Calu3 (cell line): Measurements from ENCODE around the gene FBXL7. TPM values are rescaled to one million over a fixed set of nuclear protein-coding genes. Genes with fewer than 3 reads are reported as not detected.

ENCODE experiments used
- BruUV-seq: library from RNA; stranded (reverse); fragments of 400-500 nt; replicated peaks from 2 replicates; lab custom pipeline; 2021; lab: Mats Ljungman, UMichigan
- CTCF ChIA-PET: fragments of 300-600 bp; sonication (Branson Sonifier 250); formaldehyde crosslinking; loops from one replicate; lab custom pipeline; 2022; ENCODE audit warnings: antibody characterized with exemption; lab: Charles Lee
- DNase-seq: peaks from one replicate; pipeline ENCODE4 v3.0.0; 2022
- H3K27ac Mint-ChIP-seq: one replicate; pipeline ENCODE4 v1.8.0; 2022; ENCODE audit warnings: mixed read lengths; ENCODE audit not compliant: unreplicated experiment
- H3K27me3 Mint-ChIP-seq: one replicate; pipeline ENCODE4 v1.8.0; 2022; ENCODE audit warnings: mixed read lengths; ENCODE audit not compliant: unreplicated experiment
- H3K36me3 Mint-ChIP-seq: one replicate; pipeline ENCODE4 v1.8.0; 2022; ENCODE audit warnings: mild to moderate bottlenecking, moderate library complexity, mixed read lengths; ENCODE audit not compliant: insufficient read depth, unreplicated experiment
- H3K4me1 Mint-ChIP-seq: one replicate; pipeline ENCODE4 v1.8.0; 2022; ENCODE audit warnings: mild to moderate bottlenecking, low read depth, mixed read lengths; ENCODE audit not compliant: unreplicated experiment
- H3K4me3 Mint-ChIP-seq: one replicate; pipeline ENCODE4 v1.8.0; 2022; ENCODE audit warnings: mild to moderate bottlenecking, low read depth, moderate library complexity, mixed read lengths; ENCODE audit not compliant: unreplicated experiment
- H3K9me3 Mint-ChIP-seq: one replicate; pipeline ENCODE4 v1.8.0; 2022; ENCODE audit warnings: low read depth, mixed read lengths; ENCODE audit not compliant: unreplicated experiment
- intact Hi-C: fragments of 100-400 bp; cut with micrococcal nuclease; formaldehyde crosslinking; loops from one replicate; pipeline ENCODE4 v1.10.0; 2022; ENCODE audit not compliant: unreplicated experiment
- total RNA-seq: library from RNA; stranded (reverse); gene quantifications from 2 replicates; pipeline ENCODE4 v1.2.3, GENCODE V29; 2022
- TF ChIP-seq, protein P1 (sequence below): fragments of 200-600 bp; IDR thresholded peaks from one replicate; pipeline ENCODE4 v1.8.0; 2022; ENCODE audit warnings: antibody characterized with exemption; ENCODE audit not compliant: unreplicated experiment

The FBXL7 gene
- total RNA-seq, 1 experiment from 2014 or later, result not detected

DNA sequence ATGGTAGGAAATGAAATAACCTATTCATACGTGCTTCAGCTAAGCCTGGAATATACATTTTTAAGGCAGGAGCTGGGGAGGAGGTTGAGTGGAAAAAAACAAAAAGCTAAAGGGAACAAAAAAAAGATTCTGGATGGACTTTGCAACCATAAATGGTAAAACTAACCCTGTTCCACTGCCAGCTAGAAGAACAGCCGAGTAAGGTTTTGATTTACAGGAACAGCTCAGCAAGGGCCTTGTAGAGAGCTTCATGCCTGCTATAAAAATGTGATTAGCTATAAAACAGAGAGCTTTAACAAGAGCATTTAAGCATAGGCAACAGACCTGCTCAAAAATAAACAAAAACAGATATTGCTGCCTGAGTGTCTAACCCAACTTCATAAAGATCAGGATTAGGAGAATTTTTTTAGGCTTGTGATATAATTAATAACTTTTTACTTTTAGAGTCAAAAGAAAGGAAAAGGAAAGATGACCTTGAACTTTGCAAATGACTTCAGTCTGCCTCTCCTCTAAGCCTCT is 194.8 kb downstream of the FBXL7 start:
- H3K27me3 Mint-ChIP-seq, result no peaks in the 10 kb centered on the region
- H3K36me3 Mint-ChIP-seq, result no peaks in the 10 kb centered on the region
- TF ChIP-seq, protein P1, sequence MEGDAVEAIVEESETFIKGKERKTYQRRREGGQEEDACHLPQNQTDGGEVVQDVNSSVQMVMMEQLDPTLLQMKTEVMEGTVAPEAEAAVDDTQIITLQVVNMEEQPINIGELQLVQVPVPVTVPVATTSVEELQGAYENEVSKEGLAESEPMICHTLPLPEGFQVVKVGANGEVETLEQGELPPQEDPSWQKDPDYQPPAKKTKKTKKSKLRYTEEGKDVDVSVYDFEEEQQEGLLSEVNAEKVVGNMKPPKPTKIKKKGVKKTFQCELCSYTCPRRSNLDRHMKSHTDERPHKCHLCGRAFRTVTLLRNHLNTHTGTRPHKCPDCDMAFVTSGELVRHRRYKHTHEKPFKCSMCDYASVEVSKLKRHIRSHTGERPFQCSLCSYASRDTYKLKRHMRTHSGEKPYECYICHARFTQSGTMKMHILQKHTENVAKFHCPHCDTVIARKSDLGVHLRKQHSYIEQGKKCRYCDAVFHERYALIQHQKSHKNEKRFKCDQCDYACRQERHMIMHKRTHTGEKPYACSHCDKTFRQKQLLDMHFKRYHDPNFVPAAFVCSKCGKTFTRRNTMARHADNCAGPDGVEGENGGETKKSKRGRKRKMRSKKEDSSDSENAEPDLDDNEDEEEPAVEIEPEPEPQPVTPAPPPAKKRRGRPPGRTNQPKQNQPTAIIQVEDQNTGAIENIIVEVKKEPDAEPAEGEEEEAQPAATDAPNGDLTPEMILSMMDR, result no peak
- no peak overlapping the region for H3K4me3 Mint-ChIP-seq
- H3K9me3 Mint-ChIP-seq, result peaks cover 18% of the 10 kb centered on the region
- DNase-seq, result no peak
- intact Hi-C loops, result no loop called here
- no peaks in the 10 kb centered on the region for H3K4me1 Mint-ChIP-seq
- no peak overlapping the region for H3K27ac Mint-ChIP-seq
- no TSS peak for BruUV-seq
- CTCF ChIA-PET, result no interaction called here

DNA sequence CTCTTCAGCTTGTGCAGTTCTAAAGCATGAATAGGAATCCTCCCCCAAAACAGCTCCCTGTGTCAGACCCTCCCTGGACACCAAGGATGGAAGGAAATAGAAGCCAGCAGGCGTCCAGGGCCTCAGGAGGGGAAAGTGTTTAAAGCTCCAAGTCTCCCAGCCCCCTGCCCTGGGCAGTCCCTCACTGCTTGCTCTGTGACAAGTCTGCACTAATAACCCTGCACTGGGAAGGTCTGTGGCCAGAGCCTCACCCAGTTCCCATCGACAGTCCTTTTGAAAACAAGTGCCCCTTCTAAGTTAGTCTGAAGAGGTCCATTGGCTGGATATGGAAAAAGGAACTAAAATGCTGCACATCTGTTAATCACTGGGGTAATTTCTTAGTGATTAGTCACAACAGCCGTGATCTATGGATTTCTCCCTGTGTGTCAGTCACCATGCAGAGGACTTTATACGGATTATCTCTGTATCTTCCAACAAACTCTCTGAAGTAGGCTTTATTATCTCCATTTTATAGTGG is 195.3 kb downstream of the FBXL7 start:
- H3K27me3 Mint-ChIP-seq, result no peaks in the 10 kb centered on the region
- no peaks in the 10 kb centered on the region for H3K4me1 Mint-ChIP-seq
- H3K9me3 Mint-ChIP-seq, result peaks cover 21% of the 10 kb centered on the region
- no peaks in the 10 kb centered on the region for H3K36me3 Mint-ChIP-seq
- H3K27ac Mint-ChIP-seq, result no peak overlapping the region
- intact Hi-C loops, result no loop called here
- TF ChIP-seq, protein P1, result no peak
- no TSS peak for BruUV-seq
- no peak for DNase-seq
- CTCF ChIA-PET, result no interaction called here
- no peak overlapping the region for H3K4me3 Mint-ChIP-seq

DNA sequence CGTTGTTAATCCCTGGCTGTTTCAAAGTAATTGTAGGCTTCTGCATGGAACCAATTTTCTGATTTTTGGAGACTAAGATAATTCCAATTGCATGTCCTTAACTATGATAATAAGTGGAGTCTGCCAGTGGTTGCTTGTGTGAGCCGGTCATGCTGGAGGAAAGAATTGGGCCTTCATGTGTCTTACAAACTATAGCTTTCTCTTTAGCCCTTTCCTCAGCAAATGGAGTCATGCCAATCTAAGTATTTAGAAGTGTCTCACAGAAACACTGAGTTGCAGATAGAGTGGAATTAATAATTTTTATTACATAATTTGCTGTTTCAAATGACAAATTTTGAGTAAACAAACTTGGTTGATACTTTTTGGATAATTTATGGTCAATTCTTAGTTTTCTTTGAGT is 200.4 kb downstream of the FBXL7 start:
- intact Hi-C loops, result no loop called here
- Mint-ChIP-seq H3K4me3 (no peak overlapping the region), H3K4me1 (no peaks in the 10 kb centered on the region), H3K27ac (no peak overlapping the region), H3K9me3 (peaks cover 11% of the 10 kb centered on the region), H3K27me3 (no peaks in the 10 kb centered on the region), H3K36me3 (no peaks in the 10 kb centered on the region)
- BruUV-seq, result no TSS peak
- TF ChIP-seq, protein P1, result no peak
- CTCF ChIA-PET, result no interaction called here
- no peak for DNase-seq

DNA sequence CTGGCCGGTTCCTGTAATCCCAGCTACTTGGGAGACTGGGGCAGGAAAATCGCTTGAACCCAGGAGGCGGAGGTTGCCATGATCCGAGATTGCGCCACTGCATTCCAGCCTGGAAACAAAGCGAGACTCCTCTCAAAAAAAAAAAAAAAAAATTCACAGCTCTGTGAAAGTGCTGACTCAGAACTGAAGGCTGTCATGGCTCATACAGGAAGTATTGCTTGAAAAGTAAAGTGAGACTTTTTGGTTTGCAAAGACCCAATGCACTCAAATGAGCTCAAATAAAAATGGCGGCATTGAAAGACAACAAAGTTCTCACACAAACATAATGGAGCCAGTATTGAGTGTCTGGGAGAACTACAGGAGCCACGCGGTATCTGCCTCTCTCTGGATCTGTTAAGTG is 202.1 kb downstream of the FBXL7 start:
- no peak for DNase-seq
- peaks cover 10% of the 10 kb centered on the region for H3K9me3 Mint-ChIP-seq
- H3K36me3 Mint-ChIP-seq, result no peaks in the 10 kb centered on the region
- intact Hi-C loops, result no loop called here
- no peak overlapping the region for H3K27ac Mint-ChIP-seq
- H3K4me3 Mint-ChIP-seq, result no peak overlapping the region
- no peaks in the 10 kb centered on the region for H3K27me3 Mint-ChIP-seq
- BruUV-seq, result no TSS peak
- CTCF ChIA-PET, result interaction anchor here (0.7 kb wide), 1 partner anchor 596 kb away, joined by 3 read pairs; no protein-coding TSS in a partner anchor
- no peaks in the 10 kb centered on the region for H3K4me1 Mint-ChIP-seq
- TF ChIP-seq, protein P1, result no peak
